Left lung (tissue), 10 donors: ENCODE measurements around the gene DHX9. TPM values are rescaled to one million over a fixed set of nuclear protein-coding genes. Genes with fewer than 3 reads are reported as not detected.

Experiments used
- ATAC-seq: fragments of 200-7000 bp; cut with Tn5 transposase; one replicate; pipeline ENCODE4 v1.9.1; 2020; ENCODE audit warnings: moderate library complexity
- DNase-seq, 4 donors: peaks; one replicate each; pipeline ENCODE4 v3.0.0-alpha.2; 2013 to 2020
- H3K27ac ChIP-seq, 2 donors: fragments of 200-600 bp; sonication (generic) in 1 of 2; one replicate each; pipeline versions ENCODE4 v1.5.0 to v1.8.0; 2020 to 2021
- H3K27me3 ChIP-seq, 2 donors: fragments of 200-600 bp; sonication (generic) in 1 of 2; one replicate each; pipeline versions ENCODE4 v1.5.0 to v1.8.0; 2020 to 2021
- H3K36me3 ChIP-seq, 2 donors: fragments of 200-600 bp; sonication (generic) in 1 of 2; one replicate each; pipeline versions ENCODE4 v1.5.0 to v1.8.0; 2020 to 2021
- H3K4me1 ChIP-seq, 2 donors: fragments of 200-600 bp; one replicate each; pipeline ENCODE4 v1.8.0; 2021
- H3K4me3 ChIP-seq, 2 donors: fragments of 200-600 bp; sonication (generic) in 1 of 2; one replicate each; pipeline versions ENCODE4 v1.5.0 to v1.8.0; 2020 to 2021; ENCODE audit warnings: mild to moderate bottlenecking in 1 of 2
- H3K9me3 ChIP-seq, 2 donors: fragments of 200-600 bp; sonication (generic) in 1 of 2; one replicate each; pipeline versions ENCODE4 v1.5.0 to v1.8.0; 2020 to 2021
- intact Hi-C, 2 donors: fragments of 100-400 bp; cut with DNase I; formaldehyde crosslinking; loops; one replicate each; pipeline versions ENCODE4 v1.11.2 to v1.14.2; 2022
- polyA plus RNA-seq, 6 donors: library from polyadenylated mRNA; unstranded; fragments of 120-200 nt; gene quantifications; one replicate each; pipeline ENCODE4 v1.2.1, GENCODE V29; 2013; ENCODE audit not compliant: insufficient read length in 6 of 6
- total RNA-seq, 2 donors: library from RNA; stranded (reverse); fragmentation: NEBNext Ultra II Directional; extraction: Animal tissue kit (Norgen Biotek cat#: 25700); gene quantifications; one replicate each; pipeline ENCODE4 v1.2.1, GENCODE V29; 2021
- TF ChIP-seq, protein P1 (sequence below), 2 donors: fragments of 200-600 bp; sonication (generic) in 1 of 2; IDR thresholded peaks; one replicate each; pipeline versions ENCODE4 v1.5.0 to v1.8.0; 2021; ENCODE audit warnings: antibody characterized with exemption in 2 of 2
- donor health status: DM: no; HTN: yes; CAD: no.
- donor health status: DM: no; HTN: no; CAD: no.

The DHX9 gene
- total and polyA plus RNA-seq, 8 donors, result 109 to 269 (median 242) TPM

DNA sequence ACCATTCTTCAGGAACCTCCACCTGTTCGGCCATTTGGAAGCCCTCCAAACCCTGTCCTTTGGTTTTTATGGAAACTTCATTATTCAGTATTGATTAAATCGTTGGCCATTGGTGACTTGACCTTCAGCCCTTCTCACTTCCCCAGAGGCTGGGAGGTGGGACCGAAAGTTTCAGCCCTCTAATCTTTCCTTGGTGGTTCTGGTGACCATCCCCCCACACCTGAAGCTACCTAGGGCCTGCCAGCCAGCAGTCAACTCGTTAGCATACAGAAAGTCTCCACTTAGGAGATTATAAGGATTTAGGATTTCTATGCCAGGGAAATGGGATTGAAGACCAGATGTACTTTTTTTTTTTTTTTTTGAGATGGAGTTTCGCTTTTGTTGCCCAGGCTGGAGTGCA, 6.7 kb downstream of the DHX9 start:
- TF ChIP-seq, protein P1, sequence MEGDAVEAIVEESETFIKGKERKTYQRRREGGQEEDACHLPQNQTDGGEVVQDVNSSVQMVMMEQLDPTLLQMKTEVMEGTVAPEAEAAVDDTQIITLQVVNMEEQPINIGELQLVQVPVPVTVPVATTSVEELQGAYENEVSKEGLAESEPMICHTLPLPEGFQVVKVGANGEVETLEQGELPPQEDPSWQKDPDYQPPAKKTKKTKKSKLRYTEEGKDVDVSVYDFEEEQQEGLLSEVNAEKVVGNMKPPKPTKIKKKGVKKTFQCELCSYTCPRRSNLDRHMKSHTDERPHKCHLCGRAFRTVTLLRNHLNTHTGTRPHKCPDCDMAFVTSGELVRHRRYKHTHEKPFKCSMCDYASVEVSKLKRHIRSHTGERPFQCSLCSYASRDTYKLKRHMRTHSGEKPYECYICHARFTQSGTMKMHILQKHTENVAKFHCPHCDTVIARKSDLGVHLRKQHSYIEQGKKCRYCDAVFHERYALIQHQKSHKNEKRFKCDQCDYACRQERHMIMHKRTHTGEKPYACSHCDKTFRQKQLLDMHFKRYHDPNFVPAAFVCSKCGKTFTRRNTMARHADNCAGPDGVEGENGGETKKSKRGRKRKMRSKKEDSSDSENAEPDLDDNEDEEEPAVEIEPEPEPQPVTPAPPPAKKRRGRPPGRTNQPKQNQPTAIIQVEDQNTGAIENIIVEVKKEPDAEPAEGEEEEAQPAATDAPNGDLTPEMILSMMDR (IDR thresholded peaks at IDR 0.05), result no peak
- H3K9me3 ChIP-seq, result no peaks in the 10 kb centered on the region
- intact Hi-C loops, result no loop called here
- H3K4me3 ChIP-seq, result no peak overlapping the region
- peaks cover 0 to 83% of the 10 kb centered on the region in 2 donors for H3K36me3 ChIP-seq
- DNase-seq (no peak), ATAC-seq (no peak)
- H3K27me3 ChIP-seq, result no peaks in the 10 kb centered on the region
- no peak overlapping the region for H3K27ac ChIP-seq
- H3K4me1 ChIP-seq, result peaks cover 19 to 26% of the 10 kb centered on the region in 2 donors

DNA sequence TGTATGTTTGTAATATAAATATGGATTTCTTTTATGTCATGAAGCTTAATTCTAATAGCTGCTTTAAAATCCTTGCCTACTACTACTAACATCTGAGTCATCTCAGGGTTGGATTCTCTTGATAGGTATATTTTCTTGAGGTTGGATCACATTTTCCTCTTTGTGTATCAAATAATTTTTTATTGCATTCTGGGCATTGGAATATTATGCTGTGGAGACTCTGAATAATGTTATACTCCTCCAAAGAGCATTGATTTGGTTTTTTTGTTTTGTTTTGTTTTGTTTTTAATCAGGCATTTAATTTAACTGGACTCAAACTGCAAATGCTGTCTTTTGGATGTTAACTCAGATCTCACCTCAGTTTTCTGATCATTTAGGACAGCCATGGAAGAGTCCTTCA, 8.0 kb downstream of the DHX9 start:
- Histone ChIP-seq H3K4me3 (no peak overlapping the region), H3K27me3 (no peaks in the 10 kb centered on the region), H3K4me1 (peaks cover 7 to 14% of the 10 kb centered on the region in 2 donors), H3K9me3 (no peaks in the 10 kb centered on the region), H3K36me3 (peaks cover 0 to 95% of the 10 kb centered on the region in 2 donors), H3K27ac (no peak overlapping the region)
- TF ChIP-seq, protein P1 (IDR thresholded peaks at IDR 0.05), result no peak
- DNase-seq (no peak), ATAC-seq (no peak)
- intact Hi-C loops, result no loop called here

DNA sequence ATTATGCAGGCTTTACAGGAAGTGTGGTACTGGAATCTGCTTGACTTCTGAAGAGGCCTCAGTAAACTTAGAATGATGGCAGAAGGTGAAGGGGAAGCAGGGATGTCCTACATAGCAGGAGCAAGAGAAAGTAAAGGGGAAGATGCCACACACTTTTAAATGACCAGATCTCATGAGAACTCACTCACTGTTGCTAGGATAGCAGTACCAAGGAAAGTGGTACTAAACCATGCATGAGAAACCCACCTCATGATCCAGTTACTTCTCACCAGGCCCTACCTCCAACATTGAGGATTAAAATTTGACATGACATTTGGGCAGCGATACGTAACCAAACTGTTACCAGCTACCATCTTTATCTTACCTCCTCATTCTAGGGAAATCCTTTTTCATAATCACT, 9.6 kb downstream of the DHX9 start:
- DNase-seq (no peak), ATAC-seq (no peak)
- Histone ChIP-seq H3K4me1 (no peaks in the 10 kb centered on the region), H3K9me3 (no peaks in the 10 kb centered on the region), H3K27me3 (no peaks in the 10 kb centered on the region), H3K27ac (no peak overlapping the region), H3K4me3 (no peak overlapping the region), H3K36me3 (peaks cover 0 to 99% of the 10 kb centered on the region in 2 donors)
- intact Hi-C loops, result no loop called here
- TF ChIP-seq, protein P1 (IDR thresholded peaks at IDR 0.05), result no peak

DNA sequence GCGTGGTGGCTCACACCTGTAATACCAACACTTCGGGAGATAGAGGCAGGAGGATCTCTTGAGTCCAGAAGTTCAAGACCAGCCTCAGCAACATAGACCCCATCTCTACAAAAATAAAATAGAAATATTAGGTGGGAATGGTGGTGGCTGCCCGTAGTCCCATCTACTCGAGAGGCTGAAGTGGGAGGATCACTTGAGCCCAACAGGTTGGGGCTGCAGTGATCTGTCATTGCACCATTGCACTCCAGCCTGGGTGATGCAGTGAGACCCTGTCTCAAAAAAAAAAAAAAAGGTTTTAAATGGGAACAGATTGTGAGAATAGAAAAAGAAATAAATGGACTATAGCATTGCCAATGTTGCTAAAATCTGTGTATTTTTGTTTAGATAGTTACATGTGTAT, 11.2 kb downstream of the DHX9 start:
- peaks cover 0 to 99% of the 10 kb centered on the region in 2 donors for H3K36me3 ChIP-seq
- TF ChIP-seq, protein P1 (IDR thresholded peaks at IDR 0.05), result no peak
- DNase-seq, result no peak
- no peaks in the 10 kb centered on the region for H3K4me1 ChIP-seq
- no peak overlapping the region for H3K4me3 ChIP-seq
- H3K9me3 ChIP-seq, result no peaks in the 10 kb centered on the region
- intact Hi-C loops, result no loop called here
- no peak for ATAC-seq
- H3K27me3 ChIP-seq, result no peaks in the 10 kb centered on the region
- H3K27ac ChIP-seq, result no peak overlapping the region

DNA sequence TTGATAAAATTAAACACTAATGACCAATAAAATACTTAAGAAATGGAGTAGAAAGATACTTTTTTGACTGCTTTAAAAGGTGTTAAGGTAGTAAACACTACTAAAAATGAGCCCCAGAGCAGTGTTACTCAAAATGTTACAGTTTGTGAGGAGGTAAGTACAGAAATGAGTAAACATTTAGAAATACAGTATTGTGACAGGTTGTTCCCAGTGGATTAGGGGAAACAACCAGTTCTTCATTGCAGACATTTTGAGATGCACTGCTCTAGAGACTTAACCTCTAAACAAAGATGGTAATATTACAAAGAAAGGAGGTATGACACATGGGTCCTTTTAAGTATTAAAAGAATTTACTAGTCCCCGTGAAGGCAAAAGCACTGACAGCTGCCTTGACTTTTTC, 12.7 kb downstream of the DHX9 start:
- H3K9me3 ChIP-seq, result no peaks in the 10 kb centered on the region
- H3K4me3 ChIP-seq, result no peak overlapping the region
- no peak overlapping the region for H3K27ac ChIP-seq
- H3K36me3 ChIP-seq, result peaks cover 0 to 99% of the 10 kb centered on the region in 2 donors
- DNase-seq (no peak), ATAC-seq (no peak)
- intact Hi-C loops, result no loop called here
- no peaks in the 10 kb centered on the region for H3K27me3 ChIP-seq
- TF ChIP-seq, protein P1 (IDR thresholded peaks at IDR 0.05), result no peak
- no peaks in the 10 kb centered on the region for H3K4me1 ChIP-seq
